ENCODE results near the gene CHST6. TPM values are rescaled to one million over a fixed set of nuclear protein-coding genes. Genes with fewer than 3 reads are reported as not detected.
"Not testable (repeated sequence)": the region's sequence is repeated elsewhere in the genome, so short reads cannot be mapped to it uniquely, and the experiment has no call there.

The CHST6 gene
- 0.48 TPM for total RNA-seq (ENCODE audit: insufficient read depth, low replicate concordance)

GRCh38 chr16:75495076-75495674 lies at the start of gene CHST6:
Gene CHST6, minus strand, starts transcription at chr16:75495441. Its CDS starts 15,613 bp downstream, at chr16:75479828.
- DNase-seq (ENCODE audit: low spot score): peak; percentile 26

- not testable (repeated sequence) for DNase-seq (ENCODE audit: low spot score)
Measured at GRCh38 chr16:75542462-75542861, 47.2 kb upstream of the CHST6 start.

- DNase-seq (ENCODE audit: low spot score): no peak
Measured at GRCh38 chr16:75541236-75541635, 46.0 kb upstream of the CHST6 start.

- not testable (repeated sequence) for DNase-seq (ENCODE audit: low spot score)
Measured at GRCh38 chr16:75538882-75539565, 43.8 kb upstream of the CHST6 start.

- no peak for DNase-seq (ENCODE audit: low spot score)
Measured at GRCh38 chr16:75537776-75538175, 42.5 kb upstream of the CHST6 start.

- no peak for DNase-seq (ENCODE audit: low spot score)
Measured at GRCh38 chr16:75535901-75536300, 40.7 kb upstream of the CHST6 start, which contains the start of gene CHST5. Gene CHST5, minus strand, starts transcription at chr16:75536108. Its CDS starts 5,724 bp downstream, at chr16:75530384.

GRCh38 chr16:75535211-75535843 lies 40.1 kb upstream of the CHST6 start:
- no peak for DNase-seq (ENCODE audit: low spot score)

GRCh38 chr16:75534560-75535205 lies 39.4 kb upstream of the CHST6 start:
- DNase-seq (ENCODE audit: low spot score): no peak

GRCh38 chr16:75532791-75533190 lies 37.5 kb upstream of the CHST6 start:
- no peak for DNase-seq (ENCODE audit: low spot score)

- DNase-seq (ENCODE audit: low spot score): no peak
Measured at GRCh38 chr16:75532142-75532765, 37.0 kb upstream of the CHST6 start.

GRCh38 chr16:75529959-75530358 lies 34.7 kb upstream of the CHST6 start:
- DNase-seq (ENCODE audit: low spot score): no peak

GRCh38 chr16:75529056-75529905 lies 34.0 kb upstream of the CHST6 start:
- DNase-seq (ENCODE audit: low spot score): no peak

GRCh38 chr16:75527825-75528299 lies 32.6 kb upstream of the CHST6 start:
- DNase-seq (ENCODE audit: low spot score): no peak

- DNase-seq (ENCODE audit: low spot score): no peak
Measured at GRCh38 chr16:75526032-75526790, 31.0 kb upstream of the CHST6 start.

GRCh38 chr16:75519175-75519574 lies 23.9 kb upstream of the CHST6 start:
- no peak for DNase-seq (ENCODE audit: low spot score)

- peak; percentile 19 for DNase-seq (ENCODE audit: low spot score)
Measured at GRCh38 chr16:75516189-75516966, 21.1 kb upstream of the CHST6 start.

- DNase-seq (ENCODE audit: low spot score): no peak
Measured at GRCh38 chr16:75514296-75514695, 19.1 kb upstream of the CHST6 start.

GRCh38 chr16:75506574-75506973 lies 11.3 kb upstream of the CHST6 start:
- no peak for DNase-seq (ENCODE audit: low spot score)

- no peak for DNase-seq (ENCODE audit: low spot score)
Measured at GRCh38 chr16:75506107-75506506, 10.9 kb upstream of the CHST6 start.

Data from umbilical cord (tissue), 2 donors.